HG02884 (cell line): Measurements from ENCODE around the gene BACH2.

Source experiments
- ATAC-seq: cut with Tn5 transposase; IDR thresholded peaks from one replicate; pipeline ENCODE4 v1.9.1; 2021; ENCODE audit warnings: mild to moderate bottlenecking, moderate library complexity; ENCODE audit not compliant: unreplicated experiment

BACH2 gene

GRCh38 chr6:90008908-90009501 is 287.6 kb downstream of the BACH2 start:
- no peak for ATAC-seq

GRCh38 chr6:90008189-90008907 is 288.3 kb downstream of the BACH2 start:
- no peak for ATAC-seq

- ATAC-seq, result no peak
These were observed 291.4 kb downstream of the BACH2 start for GRCh38 chr6:90005048-90005827.

GRCh38 chr6:90004511-90004910 is 292.1 kb downstream of the BACH2 start:
- no peak for ATAC-seq

GRCh38 chr6:90003941-90004340 is 292.7 kb downstream of the BACH2 start:
- ATAC-seq, result no peak

- no peak for ATAC-seq
These were observed 293.4 kb downstream of the BACH2 start for GRCh38 chr6:90003069-90003795.

- no peak for ATAC-seq
These were observed 295.5 kb downstream of the BACH2 start for GRCh38 chr6:90000864-90001731.

- ATAC-seq, result no peak
These were observed 296.5 kb downstream of the BACH2 start for GRCh38 chr6:89999945-90000825.

- no peak for ATAC-seq
These were observed 297.5 kb downstream of the BACH2 start for GRCh38 chr6:89999154-89999553.

GRCh38 chr6:89997456-89998445 is 298.9 kb downstream of the BACH2 start:
- no peak for ATAC-seq

GRCh38 chr6:89993411-89993810 is 303.2 kb downstream of the BACH2 start:
- ATAC-seq, result no peak

DNA sequence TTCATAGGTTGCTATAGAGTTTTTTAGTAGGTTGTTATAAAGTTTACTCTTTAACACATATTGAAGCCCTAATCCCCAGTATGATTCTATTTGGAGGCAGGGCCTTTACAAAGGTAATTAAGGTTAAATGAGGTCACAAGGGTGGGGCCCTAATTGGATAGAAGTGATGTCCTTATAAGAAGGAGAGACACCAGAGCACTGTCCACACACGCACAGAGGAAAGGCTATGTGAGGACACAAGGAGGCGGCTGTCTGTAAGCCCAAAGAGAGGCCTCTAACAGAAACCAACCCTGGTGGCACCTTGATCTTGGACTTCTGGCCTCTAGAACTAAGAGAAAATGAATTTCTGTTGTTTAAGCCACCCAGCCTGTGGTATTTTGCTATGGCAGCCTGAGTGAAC is 303.8 kb downstream of the BACH2 start:
- no peak for ATAC-seq

GRCh38 chr6:89989742-89990141 is 306.9 kb downstream of the BACH2 start:
- no peak for ATAC-seq

- no peak for ATAC-seq
These were observed 308.8 kb downstream of the BACH2 start for GRCh38 chr6:89987830-89988229.

DNA sequence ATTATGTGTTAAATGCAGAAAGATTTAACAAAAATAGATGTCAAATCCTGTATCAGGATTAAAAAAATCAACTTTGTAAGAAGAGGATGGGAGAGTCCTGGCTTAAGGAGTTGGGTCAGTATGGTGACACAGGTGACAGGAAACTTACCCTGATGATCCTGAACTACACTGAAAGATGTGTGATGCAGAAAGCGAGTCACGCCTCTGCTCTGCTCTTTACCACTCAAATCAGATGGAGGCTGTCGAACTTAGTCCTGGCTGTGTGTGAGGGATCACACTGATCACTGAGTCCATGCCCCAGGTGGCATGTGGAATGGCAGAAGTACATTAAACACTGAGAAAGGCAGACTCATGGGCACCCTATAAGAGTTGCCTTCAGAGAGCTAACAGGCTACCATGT is 309.5 kb downstream of the BACH2 start:
- no peak for ATAC-seq

GRCh38 chr6:89986650-89987074 is 310.0 kb downstream of the BACH2 start:
- no peak for ATAC-seq

GRCh38 chr6:89985751-89986493 is 310.7 kb downstream of the BACH2 start:
- no peak for ATAC-seq
